Activated CD8-positive, alpha-beta memory T cell treated with anti-CD3 and anti-CD28 coated beads for 4 hours (primary cell): ENCODE data around the gene DCXR.

Experiments
- DNase-seq, 2 donors: peaks; one replicate each; pipeline ENCODE4 v3.0.0-alpha.2; 2020; ENCODE audit warnings: low read depth in 2 of 2

Gene DCXR

GRCh38 chr17:82022981-82023446 is 14.5 kb downstream of the DCXR start, which contains the start of gene LRRC45:
LRRC45 (plus strand) TSS chr17:82023305; CDS start chr17:82023644, 339 bp downstream.
- peak; percentile 99 to 100 for DNase-seq

GRCh38 chr17:82022310-82022980 is 15.1 kb downstream of the DCXR start, which contains the start of gene CENPX:
CENPX (minus strand) TSS chr17:82022878; CDS start chr17:82022861, 17 bp downstream.
- no peak for DNase-seq

- DNase-seq, result no peak
Observed at GRCh38 chr17:82021900-82022309, 15.6 kb downstream of the DCXR start.

GRCh38 chr17:82021107-82021899 is 16.2 kb downstream of the DCXR start:
- DNase-seq, result no peak

- no peak for DNase-seq
Observed at GRCh38 chr17:82020572-82021106, 16.9 kb downstream of the DCXR start.

- peak; percentile 21 to 33 for DNase-seq
Observed at GRCh38 chr17:82019690-82020571, 17.6 kb downstream of the DCXR start.

GRCh38 chr17:82018989-82019689 is 18.4 kb downstream of the DCXR start:
- no peak for DNase-seq

GRCh38 chr17:82018152-82018988 is 19.1 kb downstream of the DCXR start:
- DNase-seq, result no peak

GRCh38 chr17:82017612-82018151 is 19.8 kb downstream of the DCXR start:
- no peak for DNase-seq

- DNase-seq, result no peak
Observed at GRCh38 chr17:82016875-82017459, 20.5 kb downstream of the DCXR start.

- DNase-seq, result no peak
Observed at GRCh38 chr17:82016061-82016874, 21.2 kb downstream of the DCXR start.

- DNase-seq, result no peak
Observed at GRCh38 chr17:82015311-82015971, 22.1 kb downstream of the DCXR start.

GRCh38 chr17:82014971-82015310 is 22.6 kb downstream of the DCXR start:
- no peak for DNase-seq

GRCh38 chr17:82014432-82014831 is 23.1 kb downstream of the DCXR start:
- DNase-seq, result no peak

- DNase-seq, result no peak
Observed at GRCh38 chr17:82013772-82014321, 23.6 kb downstream of the DCXR start.

- DNase-seq, result no peak
Observed at GRCh38 chr17:82013341-82013740, 24.2 kb downstream of the DCXR start.

- no peak for DNase-seq
Observed at GRCh38 chr17:82012640-82013295, 24.7 kb downstream of the DCXR start.
